ENCODE data around the gene NEK8. TPM values are rescaled to one million over a fixed set of nuclear protein-coding genes. Genes with fewer than 3 reads are reported as not detected.
A peak's percentile ranks its signal among the peaks of the same experiment; 100 is the strongest.

Gene NEK8
- total and polyA plus RNA-seq, 9 of the 15 experiments (the other 6 are each of a cell fraction or from before 2014, with no cell fraction given): 0.98 to 16.6 (median 4.6) TPM

DNA sequence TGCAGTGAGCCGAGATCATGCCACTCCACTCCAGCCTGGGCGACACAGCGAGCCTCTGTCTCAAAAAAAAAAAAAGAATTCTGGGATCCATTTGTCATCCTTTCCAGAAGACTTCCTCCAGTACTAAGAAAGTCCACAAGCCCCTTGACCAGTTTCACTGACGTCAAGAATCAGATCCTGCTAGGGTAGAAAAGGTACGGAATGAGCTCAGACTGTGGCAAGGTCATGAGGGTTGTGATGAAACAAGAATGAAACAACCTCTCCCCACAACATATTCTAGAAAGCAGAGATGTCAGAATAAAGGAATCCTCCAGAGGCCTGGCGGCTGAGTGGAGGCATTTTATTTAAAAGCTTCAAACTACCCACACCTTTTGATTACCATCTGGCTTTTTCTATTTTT, 45.1 kb downstream of the NEK8 start:
- Histone ChIP-seq H3K9ac (ENCODE audit: insufficient read depth in 1 of 2, low read depth in 2 of 2, low read length in 2 of 2) (no peak overlapping the region), H4K20me1 (replicated peaks; ENCODE audit: control insufficient read depth, insufficient read depth, low read length) (0 out of 2 replicates have a peak, but pooled peaks cover 2% of the 10 kb centered on the region), H3K27ac (ENCODE audit: extremely low read depth, low read depth, low read length) (peak overlapping the region; percentile 41; the same call in 1 of the 3 replicates), H3K9me1 (ENCODE audit: control insufficient read depth, insufficient read depth, low read length) (no peaks in the 10 kb centered on the region), H3K9me3 (replicated peaks; ENCODE audit: control insufficient read depth, insufficient read depth, low read depth, low read length) (no peaks in the 10 kb centered on the region), H3K27me3 (ENCODE audit: control insufficient read depth in 2 of 2, insufficient read depth in 2 of 2, low read length in 2 of 2) (no peaks in the 10 kb centered on the region), H3K4me1 (replicated peaks in 1 of 2; ENCODE audit: control insufficient read depth in 2 of 2, insufficient read depth in 2 of 2, low read length in 2 of 2) (peaks cover 0 to 4% of the 10 kb centered on the region in 2 experiments; a peak in 3 of 5 replicates), H3K4me3 (no peak overlapping the region), H3K36me3 (ENCODE audit: control insufficient read depth, insufficient read depth, low read length) (peaks cover 35% of the 10 kb centered on the region; the same call in 1 of the 3 replicates), H3K4me2 (ENCODE audit: insufficient read depth, low read length) (no peak overlapping the region), H2AFZ (ENCODE audit: low read depth, low read length) (no peak overlapping the region), H3K79me2 (ENCODE audit: control insufficient read depth, insufficient read depth, low read length) (peaks cover 75% of the 10 kb centered on the region)
- CTCF ChIA-PET (ENCODE audit: low intra/inter-chr PET ratio): interaction anchor here (0.6 kb wide), 1 partner anchor 232 kb away, joined by 3 read pairs; the partner anchor contains the start of gene SEZ6
- 86% methylated on average over 6 of the region's 6 CpGs for WGBS (ENCODE audit: insufficient coverage, low coverage, missing lambda C conversion rate)
- FAIRE-seq (no peak), DNase-seq (ENCODE audit: extremely low read depth in 1 of 4, low spot score in 3 of 4) (no peak), ATAC-seq (no peak)
- no TSS peak for BruUV-seq (replicated peaks)
- POLR2A ChIA-PET: interaction anchor here (0.6 to 2.7 kb wide), 12 partner anchors 8 to 509 kb away, joined by 3 to 9 read pairs (median 4); partner anchors contain the start of gene TLCD1
- intact Hi-C loops (cut with micrococcal nuclease) (no loop called here), in situ Hi-C loops (cut with MboI) (no loop called here)
- TF ChIP-seq, protein P1, sequence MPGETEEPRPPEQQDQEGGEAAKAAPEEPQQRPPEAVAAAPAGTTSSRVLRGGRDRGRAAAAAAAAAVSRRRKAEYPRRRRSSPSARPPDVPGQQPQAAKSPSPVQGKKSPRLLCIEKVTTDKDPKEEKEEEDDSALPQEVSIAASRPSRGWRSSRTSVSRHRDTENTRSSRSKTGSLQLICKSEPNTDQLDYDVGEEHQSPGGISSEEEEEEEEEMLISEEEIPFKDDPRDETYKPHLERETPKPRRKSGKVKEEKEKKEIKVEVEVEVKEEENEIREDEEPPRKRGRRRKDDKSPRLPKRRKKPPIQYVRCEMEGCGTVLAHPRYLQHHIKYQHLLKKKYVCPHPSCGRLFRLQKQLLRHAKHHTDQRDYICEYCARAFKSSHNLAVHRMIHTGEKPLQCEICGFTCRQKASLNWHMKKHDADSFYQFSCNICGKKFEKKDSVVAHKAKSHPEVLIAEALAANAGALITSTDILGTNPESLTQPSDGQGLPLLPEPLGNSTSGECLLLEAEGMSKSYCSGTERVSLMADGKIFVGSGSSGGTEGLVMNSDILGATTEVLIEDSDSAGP (CRISPR knock-in tag; IDR thresholded peaks at IDR 0.05): no peak
- TF ChIP-seq FOXK2 (conservative IDR thresholded peaks at IDR 0.05 in 1 of 2, IDR thresholded peaks at IDR 0.05 in 1 of 2; ENCODE audit: low read depth in 2 of 2) (no peak), ZNF274 (IDR thresholded peaks at IDR 0.05; ENCODE audit: borderline replicate concordance, low read depth, low read length) (no peak), GTF2E2 (tag; IDR thresholded peaks at IDR 0.05) (no peak)
- TF ChIP-seq, protein P2, sequence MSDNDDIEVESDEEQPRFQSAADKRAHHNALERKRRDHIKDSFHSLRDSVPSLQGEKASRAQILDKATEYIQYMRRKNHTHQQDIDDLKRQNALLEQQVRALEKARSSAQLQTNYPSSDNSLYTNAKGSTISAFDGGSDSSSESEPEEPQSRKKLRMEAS (CRISPR knock-in tag; IDR thresholded peaks at IDR 0.05): no peak
- TF ChIP-seq, protein P3, sequence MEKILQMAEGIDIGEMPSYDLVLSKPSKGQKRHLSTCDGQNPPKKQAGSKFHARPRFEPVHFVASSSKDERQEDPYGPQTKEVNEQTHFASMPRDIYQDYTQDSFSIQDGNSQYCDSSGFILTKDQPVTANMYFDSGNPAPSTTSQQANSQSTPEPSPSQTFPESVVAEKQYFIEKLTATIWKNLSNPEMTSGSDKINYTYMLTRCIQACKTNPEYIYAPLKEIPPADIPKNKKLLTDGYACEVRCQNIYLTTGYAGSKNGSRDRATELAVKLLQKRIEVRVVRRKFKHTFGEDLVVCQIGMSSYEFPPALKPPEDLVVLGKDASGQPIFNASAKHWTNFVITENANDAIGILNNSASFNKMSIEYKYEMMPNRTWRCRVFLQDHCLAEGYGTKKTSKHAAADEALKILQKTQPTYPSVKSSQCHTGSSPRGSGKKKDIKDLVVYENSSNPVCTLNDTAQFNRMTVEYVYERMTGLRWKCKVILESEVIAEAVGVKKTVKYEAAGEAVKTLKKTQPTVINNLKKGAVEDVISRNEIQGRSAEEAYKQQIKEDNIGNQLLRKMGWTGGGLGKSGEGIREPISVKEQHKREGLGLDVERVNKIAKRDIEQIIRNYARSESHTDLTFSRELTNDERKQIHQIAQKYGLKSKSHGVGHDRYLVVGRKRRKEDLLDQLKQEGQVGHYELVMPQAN (IDR thresholded peaks at IDR 0.05; ENCODE audit: borderline replicate concordance): no peak
- TF ChIP-seq, protein P4, sequence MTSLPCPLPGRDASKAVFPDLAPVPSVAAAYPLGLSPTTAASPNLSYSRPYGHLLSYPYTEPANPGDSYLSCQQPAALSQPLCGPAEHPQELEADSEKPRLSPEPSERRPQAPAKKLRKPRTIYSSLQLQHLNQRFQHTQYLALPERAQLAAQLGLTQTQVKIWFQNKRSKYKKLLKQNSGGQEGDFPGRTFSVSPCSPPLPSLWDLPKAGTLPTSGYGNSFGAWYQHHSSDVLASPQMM (CRISPR knock-in tag; IDR thresholded peaks at IDR 0.05): no peak

Measured in K562 (cell line).